CD4-positive, alpha-beta T cell treated with Interleukin-1 beta for 1 hour (primary cell): Measurements from ENCODE around the gene REM1.
A peak's percentile ranks its signal among the peaks of the same experiment; 100 is the strongest.
"Not testable (repeated sequence)": the region's sequence is repeated elsewhere in the genome, so short reads cannot be mapped to it uniquely, and the experiment has no call there.

Experiments
- DNase-seq, 2 donors: peaks; one replicate each; pipeline ENCODE4 v3.0.0-alpha.2; 2020 to 2022

REM1 gene, protein sequence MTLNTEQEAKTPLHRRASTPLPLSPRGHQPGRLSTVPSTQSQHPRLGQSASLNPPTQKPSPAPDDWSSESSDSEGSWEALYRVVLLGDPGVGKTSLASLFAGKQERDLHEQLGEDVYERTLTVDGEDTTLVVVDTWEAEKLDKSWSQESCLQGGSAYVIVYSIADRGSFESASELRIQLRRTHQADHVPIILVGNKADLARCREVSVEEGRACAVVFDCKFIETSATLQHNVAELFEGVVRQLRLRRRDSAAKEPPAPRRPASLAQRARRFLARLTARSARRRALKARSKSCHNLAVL

DNA sequence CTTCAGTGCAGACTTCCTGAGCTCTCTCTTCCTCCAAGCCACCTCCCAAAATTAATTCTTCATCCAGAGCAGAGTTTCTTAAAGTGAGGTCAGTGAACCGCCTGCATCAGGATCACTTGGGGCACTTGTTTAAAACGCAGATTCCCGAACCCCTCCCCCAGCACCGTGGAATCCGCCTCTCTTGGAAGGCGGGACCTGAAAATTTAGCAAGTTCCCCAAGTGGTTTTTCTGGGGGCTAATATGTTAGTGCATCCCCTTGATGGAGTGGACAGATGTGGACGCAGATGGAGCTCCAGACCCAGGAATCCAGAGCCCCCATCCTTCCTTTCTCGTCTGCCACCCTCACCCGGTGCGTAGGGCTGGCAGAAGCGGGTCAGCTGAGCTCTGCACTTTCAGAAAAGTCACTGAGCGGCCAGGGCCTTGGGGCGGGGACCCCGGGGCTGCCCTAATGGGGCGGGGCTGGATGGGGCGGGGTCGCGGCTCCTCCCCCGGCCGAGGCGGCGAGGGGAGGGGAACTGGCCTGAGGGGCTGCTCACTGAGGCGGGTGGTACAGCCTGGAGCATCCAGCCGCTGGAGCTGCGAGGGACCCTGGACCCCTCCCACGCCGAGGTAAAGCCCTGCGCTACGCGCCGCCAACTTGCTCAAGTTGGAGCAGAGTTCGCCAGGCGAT lies at the start of gene REM1, which contains the start of gene DEFB124:
Gene REM1 (plus strand): TSS at position 531 of the 670 bp plus-strand sequence. CDS start 1,158 bp downstream, outside the sequence.
Gene DEFB124 (minus strand): TSS at position 370 of the 670 bp plus-strand sequence. CDS start 2,114 bp downstream, outside the sequence.
- no peak for DNase-seq

DNA sequence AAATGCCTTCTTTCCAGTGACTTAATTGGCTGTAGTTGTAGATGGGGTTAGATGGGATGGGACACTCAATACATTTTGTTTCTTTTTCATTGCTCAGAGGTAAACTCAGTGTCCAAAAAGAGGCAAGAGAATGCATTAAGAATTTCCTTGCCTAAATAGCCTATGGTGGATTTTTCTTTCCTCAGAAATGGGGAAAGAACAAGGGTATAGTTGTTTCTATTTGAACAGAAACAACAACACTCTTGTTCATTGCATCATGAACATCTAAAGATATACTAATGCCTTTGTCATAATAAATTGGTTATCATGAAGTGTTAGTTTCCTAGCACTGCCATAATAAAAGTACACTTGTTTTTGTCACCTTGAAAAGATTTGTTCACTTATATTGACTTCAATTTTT lies 49.3 kb upstream of the REM1 start:
- no peak for DNase-seq

DNA sequence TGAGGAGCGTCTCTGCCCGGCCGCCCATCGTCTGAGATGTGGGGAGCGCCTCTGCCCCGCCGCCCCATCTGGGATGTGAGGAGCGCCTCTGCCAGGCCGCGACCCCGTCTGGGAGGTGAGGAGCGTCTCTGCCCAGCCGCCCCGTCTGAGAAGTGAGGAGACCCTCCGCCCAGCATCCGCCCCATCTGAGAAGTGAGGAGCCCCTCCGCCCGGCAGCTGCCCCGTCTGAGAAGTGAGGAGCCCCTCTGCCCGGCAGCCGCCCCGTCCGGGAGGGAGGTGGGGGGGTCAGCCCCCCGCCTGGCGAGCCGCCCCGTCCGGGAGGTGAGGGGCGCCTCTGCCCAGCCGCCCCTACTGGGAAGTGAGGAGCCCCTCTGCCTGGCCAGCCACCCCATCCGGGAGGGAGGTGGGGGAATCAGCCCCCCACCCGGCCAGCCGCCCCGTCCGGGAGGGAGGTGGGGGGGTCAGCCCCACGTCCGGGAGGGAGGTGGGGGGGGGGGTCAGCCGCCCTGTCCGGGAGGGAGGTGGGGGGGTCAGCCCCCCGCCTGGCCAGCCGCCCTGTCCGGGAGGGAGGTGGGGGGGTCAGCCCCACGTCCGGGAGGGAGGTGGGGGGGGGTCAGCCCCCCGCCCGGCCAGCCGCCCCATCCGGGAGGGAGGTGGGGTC lies 48.1 kb upstream of the REM1 start:
- DNase-seq, result not testable (repeated sequence)

DNA sequence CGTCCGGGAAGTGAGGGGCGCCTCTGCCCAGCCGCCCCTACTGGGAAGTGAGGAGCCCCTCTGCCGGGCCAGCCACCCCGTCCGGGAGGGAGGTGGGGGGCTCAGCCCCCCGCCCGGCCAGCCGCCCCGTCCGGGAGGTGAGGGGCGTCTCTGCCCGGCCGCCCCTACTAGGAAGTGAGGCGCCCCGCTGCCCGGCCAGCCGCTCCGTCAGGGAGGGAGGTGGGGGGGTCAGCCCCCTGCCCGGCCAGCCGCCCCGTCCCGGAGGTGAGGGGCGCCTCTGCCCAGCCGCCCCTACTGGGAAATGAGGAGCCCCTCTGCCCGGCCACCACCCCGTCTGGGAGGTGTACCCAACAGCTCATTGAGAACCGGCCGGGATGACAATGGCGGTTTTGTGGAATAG lies 47.5 kb upstream of the REM1 start:
- DNase-seq, result not testable (repeated sequence)

DNA sequence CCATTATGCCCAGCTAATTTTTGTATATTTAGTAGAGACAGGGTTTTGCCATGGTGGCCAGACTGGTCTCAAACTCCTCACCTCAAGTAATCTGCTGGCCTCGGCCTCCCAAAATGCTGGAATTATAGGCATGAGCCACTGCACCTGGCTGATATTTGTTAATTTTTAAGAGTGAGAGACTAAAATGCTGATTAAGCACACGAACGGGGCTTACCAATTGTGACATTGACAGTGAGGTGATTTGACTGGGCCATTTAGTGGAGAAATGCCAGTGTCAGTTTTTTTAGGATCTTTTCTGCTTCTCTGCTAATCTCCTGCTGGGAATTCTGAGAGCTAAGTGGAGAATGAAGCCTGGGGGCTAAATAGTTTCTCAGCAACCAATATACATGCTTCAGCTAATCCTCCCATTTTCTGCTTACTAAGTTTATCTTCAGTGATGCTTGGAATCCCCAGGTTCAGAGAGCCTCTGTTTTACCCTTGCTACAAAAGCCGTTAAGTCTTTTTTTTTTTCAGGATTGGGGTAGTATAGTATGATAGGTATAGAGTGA lies 44.4 kb upstream of the REM1 start:
- no peak for DNase-seq

DNA sequence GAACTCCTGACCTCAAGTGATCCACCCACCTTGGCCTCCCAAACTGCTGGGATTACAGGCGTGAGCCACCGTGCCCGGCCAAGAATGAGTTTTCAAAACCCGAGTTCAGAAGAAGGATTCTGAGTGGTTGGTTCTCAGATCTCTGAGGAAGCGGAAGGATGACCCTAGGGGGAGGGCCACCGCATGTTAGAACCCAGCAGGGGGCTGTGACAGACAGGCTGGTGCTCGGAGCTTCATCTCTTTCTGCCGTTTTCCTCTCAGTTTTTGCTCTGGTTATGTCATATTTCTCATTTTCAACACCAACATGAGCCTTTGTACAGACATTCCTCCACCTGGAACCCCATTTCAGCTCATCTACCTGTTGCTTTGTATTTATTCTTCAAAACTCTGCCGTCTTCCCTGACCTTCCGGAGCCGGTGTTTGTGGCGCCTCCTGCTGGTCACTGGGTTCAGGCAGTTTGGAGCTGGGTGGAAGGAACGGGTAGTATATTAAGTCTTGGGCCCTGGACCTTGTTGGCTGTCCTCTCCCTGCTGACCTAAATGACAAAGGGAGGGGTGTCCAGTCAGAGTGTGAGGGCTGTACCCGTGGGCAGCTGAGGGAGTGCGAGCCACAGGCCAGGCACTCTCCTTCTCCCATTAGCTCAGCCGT lies 35.0 kb upstream of the REM1 start, which contains the start of gene DEFB123:
Gene DEFB123 (plus strand): TSS at position 621 of the 648 bp plus-strand sequence. CDS start 67 bp downstream, outside the sequence.
- DNase-seq, result no peak

DNA sequence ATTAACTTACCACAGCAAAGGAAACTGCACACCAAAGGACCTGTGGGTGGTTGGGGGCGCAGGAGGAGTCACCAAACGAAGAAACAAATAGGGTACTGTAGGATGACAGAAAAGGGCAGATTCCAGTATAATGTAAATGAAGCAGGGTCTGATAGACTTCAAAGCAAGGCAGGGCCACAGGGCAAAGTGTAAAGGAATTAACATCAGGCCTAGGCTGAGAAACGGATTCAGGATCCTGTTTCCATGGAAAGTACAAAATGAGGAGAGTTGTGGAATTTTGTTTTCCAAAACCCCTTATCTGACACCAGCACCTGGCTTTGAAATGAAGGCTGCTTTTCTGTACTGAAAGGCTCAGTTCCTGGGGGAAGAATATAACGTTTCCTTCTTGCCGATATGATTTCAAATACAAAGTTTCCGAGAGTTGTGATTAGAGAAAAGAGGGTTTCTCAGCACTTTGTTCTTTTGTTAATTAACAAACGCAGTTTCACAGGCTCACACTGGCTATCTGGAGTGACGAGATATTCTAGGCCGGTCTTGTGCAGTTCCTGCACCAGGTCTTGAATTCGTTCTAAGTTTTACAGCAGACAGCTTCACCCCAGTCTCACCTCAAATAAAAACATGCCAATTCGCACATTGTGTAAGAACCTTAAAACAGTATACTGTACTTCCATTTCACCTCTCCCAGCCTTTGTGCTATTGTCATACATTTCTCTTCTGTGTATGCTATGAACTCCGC lies 28.8 kb upstream of the REM1 start:
- no peak for DNase-seq

DNA sequence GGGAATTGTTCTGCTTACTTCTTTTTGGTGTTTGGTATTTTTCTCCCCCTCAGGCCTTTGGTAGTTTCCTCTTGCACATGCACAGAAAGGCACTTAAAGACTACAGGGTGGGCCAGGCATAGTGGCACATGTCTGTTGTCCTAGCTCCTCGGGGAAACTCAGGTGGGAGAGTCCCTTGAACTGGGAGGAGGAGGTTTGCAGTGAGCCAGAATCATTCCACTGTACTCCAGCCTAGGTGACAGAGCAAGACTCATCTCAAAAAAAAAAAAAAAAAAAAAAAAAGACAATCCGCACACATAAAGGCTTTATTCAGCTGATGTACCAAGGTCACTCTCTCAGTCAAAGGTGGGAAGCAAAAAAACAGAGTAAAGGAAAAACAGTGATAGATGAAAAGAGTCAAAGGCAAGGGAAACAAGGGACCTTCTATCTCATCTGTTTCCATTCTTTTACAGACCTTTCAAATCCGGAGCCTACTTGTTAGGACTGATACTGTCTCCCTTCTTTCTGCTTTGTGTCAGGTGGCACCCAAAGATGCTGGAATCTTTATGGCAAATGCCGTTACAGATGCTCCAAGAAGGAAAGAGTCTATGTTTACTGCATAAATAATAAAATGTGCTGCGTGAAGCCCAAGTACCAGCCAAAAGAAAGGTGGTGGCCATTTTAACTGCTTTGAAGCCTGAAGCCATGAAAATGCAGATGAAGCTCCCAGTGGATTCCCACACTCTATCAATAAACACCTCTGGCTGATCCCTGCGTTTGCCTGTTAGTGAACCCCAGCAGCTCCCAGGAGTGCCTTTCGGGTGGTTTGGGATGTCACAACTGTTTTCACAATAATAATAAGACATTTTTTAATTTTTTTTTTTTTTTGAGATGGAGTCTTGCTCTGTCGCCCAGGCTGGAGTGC lies 25.3 kb upstream of the REM1 start:
- no peak for DNase-seq

DNA sequence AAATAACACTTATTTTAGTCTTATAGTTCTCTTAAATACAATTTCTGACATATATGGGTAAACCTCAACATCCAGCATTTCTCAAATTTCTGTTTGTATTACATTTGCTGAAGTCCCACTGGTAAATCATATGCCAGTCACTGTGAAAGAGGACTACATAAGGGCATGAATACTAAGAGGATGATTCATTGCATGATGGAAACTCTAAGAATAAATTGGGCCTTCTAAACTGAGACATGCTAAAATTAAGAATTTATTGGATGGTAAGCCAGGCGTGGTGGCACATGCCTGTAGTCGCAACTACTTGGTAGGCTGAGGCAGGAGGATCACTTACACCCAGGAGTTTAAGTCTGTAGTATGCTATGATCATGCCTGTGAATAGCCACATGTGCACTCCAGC lies 22.5 kb upstream of the REM1 start:
- no peak for DNase-seq

DNA sequence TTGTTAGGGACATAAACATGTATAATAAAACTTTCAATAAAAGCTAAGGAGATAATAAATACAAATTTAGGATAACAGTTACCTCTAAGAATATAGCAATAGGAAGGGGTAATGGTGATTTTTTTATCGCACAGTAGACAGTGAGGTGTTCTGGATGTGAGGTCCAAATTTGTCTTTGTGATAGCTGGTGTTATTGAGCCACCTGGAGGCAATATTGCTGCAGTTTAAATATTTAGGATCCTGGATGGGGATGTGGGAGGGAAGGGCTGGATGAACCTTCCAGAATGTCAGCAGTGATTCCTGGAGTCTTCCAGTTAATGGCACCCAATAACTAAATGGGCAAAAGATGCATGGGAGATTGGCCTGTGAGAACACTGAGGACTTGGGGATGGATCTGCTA lies 20.7 kb upstream of the REM1 start:
- no peak for DNase-seq

DNA sequence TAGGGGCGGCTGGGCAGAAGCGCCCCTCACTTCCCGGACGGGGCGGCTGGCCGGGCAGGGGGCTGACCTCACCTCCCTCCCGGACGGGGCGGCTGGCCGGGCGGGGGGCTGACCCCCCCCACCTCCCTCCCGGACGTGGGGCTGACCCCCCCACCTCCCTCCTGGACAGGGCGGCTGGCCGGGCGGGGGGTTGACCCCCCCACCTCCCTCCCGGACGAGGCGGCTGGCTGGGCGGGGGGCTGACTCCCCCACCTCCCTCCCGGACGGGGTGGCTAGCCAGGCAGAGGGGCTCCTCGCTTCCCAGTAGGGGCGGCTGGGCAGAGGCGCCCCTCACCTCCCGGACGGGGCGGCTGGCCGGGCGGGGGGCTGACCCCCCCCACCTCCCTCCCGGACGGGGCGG lies 4.1 kb upstream of the REM1 start:
- DNase-seq, result not testable (repeated sequence)

DNA sequence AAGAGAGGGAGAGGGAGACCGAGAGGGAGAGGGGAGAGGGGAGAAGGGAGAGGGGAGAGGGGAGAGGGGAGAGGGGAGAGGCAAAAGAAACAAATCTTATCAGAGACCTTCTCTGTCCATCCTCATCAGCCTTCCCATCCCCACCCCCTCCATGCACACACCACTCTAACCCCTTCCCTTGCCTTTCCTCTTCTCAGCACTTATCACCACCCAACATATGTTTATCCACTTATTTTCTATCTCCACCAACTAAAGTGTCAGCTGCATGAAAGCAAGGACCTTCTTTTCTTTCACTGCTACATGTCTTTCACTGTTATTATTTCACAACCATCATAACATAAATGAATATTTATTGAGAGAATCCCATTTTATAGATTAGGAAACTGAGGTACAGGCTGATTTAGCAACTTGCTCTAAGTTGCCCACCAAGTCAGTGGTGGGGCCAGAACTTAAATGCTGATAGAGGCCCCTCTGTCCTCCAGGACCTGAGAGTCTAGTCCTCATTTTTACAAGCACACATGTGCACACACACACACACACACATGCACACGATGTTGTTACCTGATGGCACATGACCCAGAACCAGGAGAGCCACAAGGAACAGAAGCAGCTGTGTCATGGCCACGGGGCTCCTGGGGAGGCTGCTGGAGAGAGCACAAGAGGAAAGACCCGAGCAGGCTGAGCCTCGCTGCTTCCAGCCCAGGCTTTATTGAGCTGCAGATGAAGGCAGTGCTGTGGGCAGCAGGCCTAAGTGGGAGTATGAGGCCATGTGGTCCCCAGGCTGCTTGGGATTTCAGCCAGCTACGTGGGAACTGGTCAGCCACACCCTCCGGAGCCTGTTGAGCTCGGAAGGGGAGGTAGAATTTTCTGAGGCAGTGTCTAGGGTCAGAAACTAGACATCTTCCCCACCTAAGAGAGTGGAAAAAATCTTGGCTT lies 2.4 kb upstream of the REM1 start:
- no peak for DNase-seq

DNA sequence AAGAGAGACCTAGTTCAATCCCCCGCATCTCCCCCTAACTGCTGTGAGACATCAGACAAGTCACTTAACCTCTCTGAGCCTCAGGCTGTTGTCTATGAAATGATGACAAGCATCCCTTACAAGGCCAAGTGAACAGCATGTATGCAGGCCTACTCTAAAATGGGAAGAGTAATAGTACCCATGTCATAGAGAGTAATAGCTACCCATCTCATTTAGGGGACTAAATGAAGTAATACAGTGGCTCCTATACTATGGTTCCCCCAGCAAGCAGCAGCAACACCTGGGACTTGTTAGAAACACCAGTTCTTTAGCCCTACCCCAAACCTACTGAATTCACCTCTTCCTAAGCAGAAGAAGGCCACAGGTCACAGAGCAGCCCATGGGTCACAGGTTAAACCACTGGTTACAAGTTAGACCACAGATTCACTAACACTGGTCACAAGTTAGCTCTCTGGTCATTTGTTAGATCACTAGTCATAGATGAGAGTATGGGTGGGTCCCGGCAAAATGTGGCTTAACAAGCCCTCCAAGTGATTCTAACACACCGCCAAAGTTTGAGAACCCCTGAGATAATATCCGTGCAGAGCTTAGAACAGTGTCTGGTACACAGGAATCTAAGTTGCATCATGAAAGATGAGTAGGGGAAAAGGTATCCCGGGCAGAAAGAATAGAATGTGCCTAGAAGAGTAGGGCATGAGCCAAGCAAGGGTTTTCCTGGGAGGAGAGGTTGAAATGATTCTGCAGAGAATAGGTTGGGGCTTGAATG lies 1.6 kb upstream of the REM1 start:
- no peak for DNase-seq

DNA sequence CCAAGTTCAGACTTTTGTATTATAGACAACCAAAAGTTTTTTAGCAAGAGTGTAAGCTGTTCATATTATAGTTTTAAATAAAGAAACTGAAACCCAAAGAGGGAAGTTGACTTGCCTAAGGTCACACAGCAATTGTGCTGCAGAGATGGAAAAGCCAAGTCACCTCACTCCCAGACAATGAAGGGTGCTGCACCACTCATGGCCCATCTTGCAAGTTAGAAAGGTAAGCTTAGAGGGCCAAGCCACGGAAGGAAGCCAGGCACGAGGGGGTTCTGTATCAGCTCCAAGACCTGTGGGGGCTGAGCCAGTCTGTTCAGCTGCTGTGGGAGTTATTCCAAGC lies 1.0 kb upstream of the REM1 start:
- DNase-seq, result no peak

DNA sequence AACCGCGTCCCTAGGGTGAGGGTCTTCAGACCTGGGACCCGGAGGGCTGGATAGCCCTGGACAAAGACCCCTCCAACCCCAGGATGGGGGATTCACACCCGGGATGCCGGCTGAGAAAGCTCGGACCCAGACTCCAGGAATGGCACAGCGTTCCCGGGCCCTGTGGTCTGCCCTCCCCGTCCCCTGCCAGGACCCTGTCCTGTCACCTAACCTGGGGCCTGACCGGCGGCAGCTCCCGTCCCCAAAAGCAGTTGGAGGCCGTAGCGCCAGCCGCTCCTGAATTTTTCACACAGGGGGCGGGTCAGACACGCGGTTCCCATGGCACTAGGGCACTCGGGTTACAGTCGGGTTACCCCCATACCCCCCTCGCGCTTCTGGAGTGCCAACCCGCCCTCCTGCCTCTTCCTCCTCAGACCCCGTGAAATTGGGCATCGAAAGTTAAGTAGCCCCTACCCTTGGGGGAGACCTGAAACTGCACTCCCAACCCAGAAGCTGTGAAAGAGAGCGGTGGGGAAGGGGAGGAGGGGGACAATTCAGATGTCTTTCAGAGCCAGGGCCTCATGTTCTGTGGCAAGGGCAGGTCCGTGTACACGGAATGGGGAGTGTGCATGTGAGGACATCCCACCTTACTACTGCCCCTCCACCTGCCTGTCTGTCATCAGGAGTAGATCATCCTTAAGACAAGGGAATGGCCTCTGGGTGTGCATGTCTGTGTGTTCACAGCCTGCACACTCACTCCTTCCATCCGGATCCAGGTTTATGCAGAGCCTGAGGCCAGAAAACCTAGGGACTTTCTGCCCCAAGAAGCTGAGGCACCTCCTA lies 595 bp downstream of the REM1 start:
- DNase-seq, result no peak

DNA sequence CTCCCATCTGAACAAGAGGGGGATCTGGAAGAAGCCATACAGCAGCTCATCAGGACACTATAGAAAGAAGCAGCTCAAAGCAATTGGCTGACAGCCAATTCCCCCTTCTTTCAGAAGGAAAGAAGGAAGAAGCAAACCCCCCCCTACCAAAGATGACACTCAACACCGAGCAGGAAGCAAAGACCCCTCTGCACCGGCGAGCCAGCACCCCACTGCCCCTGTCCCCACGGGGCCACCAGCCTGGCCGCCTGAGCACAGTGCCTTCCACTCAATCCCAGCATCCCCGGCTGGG lies 1.2 kb downstream of the REM1 start:
- no peak for DNase-seq

DNA sequence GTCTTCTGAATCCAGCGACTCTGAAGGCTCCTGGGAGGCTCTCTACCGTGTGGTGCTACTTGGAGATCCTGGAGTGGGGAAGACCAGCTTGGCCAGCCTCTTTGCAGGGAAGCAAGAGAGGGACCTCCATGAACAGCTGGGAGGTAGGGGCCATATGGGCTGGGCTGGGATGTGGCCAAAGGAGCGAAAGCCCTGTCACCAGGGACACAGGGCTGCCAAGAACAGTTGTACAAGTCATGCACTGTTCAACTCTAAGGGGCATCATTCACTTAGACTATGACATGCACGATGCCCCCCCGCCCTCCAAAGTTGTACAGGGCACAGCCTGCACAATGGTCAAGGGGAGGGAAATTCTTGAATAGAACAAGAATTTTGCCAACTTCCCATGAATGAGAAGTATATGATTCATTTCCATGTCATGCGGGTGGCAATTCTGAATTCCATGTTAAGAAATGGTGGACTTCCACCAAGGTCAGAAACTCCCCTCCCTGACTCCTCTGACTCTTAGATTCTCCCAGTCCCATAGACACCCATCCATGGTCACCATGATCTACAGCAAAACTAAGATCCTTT lies 1.6 kb downstream of the REM1 start:
- no peak for DNase-seq

DNA sequence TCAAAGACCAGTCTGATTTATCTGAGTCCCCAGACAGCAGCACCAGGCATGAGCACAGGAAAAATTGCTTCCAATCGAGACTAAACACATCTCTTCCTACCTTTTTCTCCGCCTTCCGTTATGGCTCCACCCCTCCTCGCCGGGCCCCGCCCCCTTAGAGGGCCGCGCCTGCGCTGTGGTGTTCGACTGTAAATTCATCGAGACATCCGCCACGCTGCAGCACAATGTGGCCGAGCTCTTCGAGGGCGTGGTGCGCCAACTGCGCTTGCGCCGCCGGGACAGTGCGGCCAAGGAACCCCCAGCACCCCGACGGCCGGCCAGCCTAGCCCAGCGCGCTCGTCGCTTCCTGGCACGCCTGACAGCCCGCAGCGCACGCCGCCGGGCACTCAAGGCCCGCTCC lies 8.9 kb downstream of the REM1 start:
- DNase-seq, result peak; percentile 11 to 18
